Chondrocyte (in vitro differentiated cells): ENCODE data around the gene EOGT. TPM values are rescaled to one million over a fixed set of nuclear protein-coding genes. Genes with fewer than 3 reads are reported as not detected.

Experiments
- DNase-seq: peaks from one replicate; pipeline ENCODE4 v3.0.0; 2021; ENCODE audit warnings: mixed read lengths, low spot score
- H3K27ac Mint-ChIP-seq: one replicate; pipeline ENCODE4 v1.8.0; 2021; ENCODE audit warnings: mild to moderate bottlenecking, moderate library complexity, mixed read lengths; ENCODE audit not compliant: unreplicated experiment
- H3K27me3 Mint-ChIP-seq: 2 replicates; pipeline ENCODE4 v1.8.0; 2021; ENCODE audit warnings: low read depth, mixed read lengths
- H3K36me3 Mint-ChIP-seq: 2 replicates; pipeline ENCODE4 v1.8.0; 2021; ENCODE audit warnings: low read depth, mixed read lengths
- H3K4me1 Mint-ChIP-seq: 2 replicates; pipeline ENCODE4 v1.8.0; 2021; ENCODE audit warnings: low read depth, mild to moderate bottlenecking, mixed read lengths
- H3K4me3 Mint-ChIP-seq: one replicate; pipeline ENCODE4 v1.8.0; 2021; ENCODE audit warnings: mild to moderate bottlenecking, moderate library complexity, mixed read lengths; ENCODE audit not compliant: unreplicated experiment
- H3K9me3 Mint-ChIP-seq: 2 replicates; pipeline ENCODE4 v1.8.0; 2021; ENCODE audit warnings: low read depth, mixed read lengths
- CTCF ChIP-seq: fragments of 200-600 bp; sonication (generic); IDR thresholded peaks from 2 replicates; pipeline ENCODE4 v1.5.0; 2021; ENCODE audit warnings: antibody characterized with exemption, mild to moderate bottlenecking, moderate library complexity
- total RNA-seq: library from RNA; stranded (reverse); gene quantifications from 3 replicates; pipeline ENCODE4 v1.2.1, GENCODE V29; 2021

The EOGT gene
- total RNA-seq, 1 donor from 2014 or later = 34.4 TPM

- no peaks in the 10 kb centered on the region for H3K4me1 Mint-ChIP-seq
- peak overlapping the region; percentile 20 for H3K27ac Mint-ChIP-seq
- peaks cover 46% of the 10 kb centered on the region for H3K36me3 Mint-ChIP-seq
- no peak overlapping the region for H3K4me3 Mint-ChIP-seq
- no peak for TF ChIP-seq CTCF
- no peak for DNase-seq
- H3K27me3 Mint-ChIP-seq = no peaks in the 10 kb centered on the region
- H3K9me3 Mint-ChIP-seq = no peaks in the 10 kb centered on the region
Observed at GRCh38 chr3:69032142-69032541, 18.7 kb upstream of the EOGT start.

GRCh38 chr3:69031635-69032034, 18.2 kb upstream of the EOGT start:
- peaks cover 45% of the 10 kb centered on the region for H3K36me3 Mint-ChIP-seq
- H3K9me3 Mint-ChIP-seq = no peaks in the 10 kb centered on the region
- H3K4me3 Mint-ChIP-seq = no peak overlapping the region
- H3K4me1 Mint-ChIP-seq = no peaks in the 10 kb centered on the region
- no peaks in the 10 kb centered on the region for H3K27me3 Mint-ChIP-seq
- no peak overlapping the region for H3K27ac Mint-ChIP-seq
- DNase-seq = no peak
- TF ChIP-seq CTCF = no peak

- no peak for DNase-seq
- H3K4me3 Mint-ChIP-seq = no peak overlapping the region
- H3K9me3 Mint-ChIP-seq = no peaks in the 10 kb centered on the region
- no peak for TF ChIP-seq CTCF
- H3K27me3 Mint-ChIP-seq = no peaks in the 10 kb centered on the region
- peaks cover 18% of the 10 kb centered on the region for H3K36me3 Mint-ChIP-seq
- no peak overlapping the region for H3K27ac Mint-ChIP-seq
- H3K4me1 Mint-ChIP-seq = peaks cover 9% of the 10 kb centered on the region
Observed at GRCh38 chr3:69020857-69021256, 7.4 kb upstream of the EOGT start.

- H3K27me3 Mint-ChIP-seq = no peaks in the 10 kb centered on the region
- no peak overlapping the region for H3K27ac Mint-ChIP-seq
- H3K4me3 Mint-ChIP-seq = no peak overlapping the region
- H3K9me3 Mint-ChIP-seq = no peaks in the 10 kb centered on the region
- H3K36me3 Mint-ChIP-seq = peaks cover 14% of the 10 kb centered on the region
- peaks cover 9% of the 10 kb centered on the region for H3K4me1 Mint-ChIP-seq
- DNase-seq = no peak
- peak; percentile 80 for TF ChIP-seq CTCF
Observed at GRCh38 chr3:69020424-69020823, 6.9 kb upstream of the EOGT start.

- TF ChIP-seq CTCF = no peak
- Mint-ChIP-seq H3K9me3 (no peaks in the 10 kb centered on the region), H3K4me3 (no peak overlapping the region), H3K4me1 (peaks cover 35% of the 10 kb centered on the region), H3K36me3 (peaks cover 11% of the 10 kb centered on the region), H3K27ac (no peak overlapping the region), H3K27me3 (no peaks in the 10 kb centered on the region)
- no peak for DNase-seq
Observed at GRCh38 chr3:69016901-69017300, 3.4 kb upstream of the EOGT start.
